Suppressor macrophage treated with lipopolysaccharide for 1 hour (primary cell): Measurements from ENCODE around the gene VAPA.

Experiments
- DNase-seq, 3 donors: peaks; one replicate each; pipeline ENCODE4 v3.0.0-alpha.2; 2020 to 2022

Gene VAPA

GRCh38 chr18:9913526-9914333 lies at the start of gene VAPA:
Gene VAPA, plus strand, starts transcription at chr18:9914016. Its CDS starts 241 bp downstream, at chr18:9914257.
- peak; percentile 99 to 100 (median 99) for DNase-seq

GRCh38 chr18:9865764-9866490 lies 47.9 kb upstream of the VAPA start:
- peak; percentile 69 to 74 (median 74) for DNase-seq

GRCh38 chr18:9866627-9867026 lies 47.2 kb upstream of the VAPA start:
- DNase-seq: peak; percentile 65 to 80 (median 69)

- peak in 2 of 3 donors; percentile 39 to 46 for DNase-seq
These were observed 46.7 kb upstream of the VAPA start for GRCh38 chr18:9867071-9867594.

GRCh38 chr18:9868857-9869714 lies 44.7 kb upstream of the VAPA start:
- no peak for DNase-seq

GRCh38 chr18:9869715-9870430 lies 43.9 kb upstream of the VAPA start:
- DNase-seq: peak; percentile 58 to 79 (median 74)

GRCh38 chr18:9870431-9871008 lies 43.3 kb upstream of the VAPA start:
- no peak for DNase-seq

- no peak for DNase-seq
These were observed 42.5 kb upstream of the VAPA start for GRCh38 chr18:9871244-9871746.

GRCh38 chr18:9872823-9873222 lies 41.0 kb upstream of the VAPA start:
- DNase-seq: no peak

GRCh38 chr18:9874728-9875127 lies 39.1 kb upstream of the VAPA start:
- no peak for DNase-seq

GRCh38 chr18:9876212-9876866 lies 37.5 kb upstream of the VAPA start:
- DNase-seq: no peak

- no peak for DNase-seq
These were observed 36.8 kb upstream of the VAPA start for GRCh38 chr18:9876867-9877654.

GRCh38 chr18:9877655-9878014 lies 36.2 kb upstream of the VAPA start:
- no peak for DNase-seq

GRCh38 chr18:9878095-9878494 lies 35.7 kb upstream of the VAPA start:
- no peak for DNase-seq

GRCh38 chr18:9878783-9879242 lies 35.0 kb upstream of the VAPA start:
- DNase-seq: no peak

GRCh38 chr18:9884090-9884489 lies 29.7 kb upstream of the VAPA start:
- no peak for DNase-seq

GRCh38 chr18:9884532-9885140 lies 29.2 kb upstream of the VAPA start:
- no peak for DNase-seq

- no peak for DNase-seq
These were observed 28.4 kb upstream of the VAPA start, which contains the start of gene TXNDC2 for GRCh38 chr18:9885170-9886004. Gene TXNDC2, plus strand, starts transcription at chr18:9885973. Its CDS starts 708 bp downstream, at chr18:9886681.

- DNase-seq: no peak
These were observed 27.8 kb upstream of the VAPA start for GRCh38 chr18:9886005-9886348.
